ENCODE measurements around the gene MT1B. TPM values are rescaled to one million over a fixed set of nuclear protein-coding genes. Genes with fewer than 3 reads are reported as not detected.

MT1B gene
- total RNA-seq, 1 experiment from 2014 or later = not detected

DNA sequence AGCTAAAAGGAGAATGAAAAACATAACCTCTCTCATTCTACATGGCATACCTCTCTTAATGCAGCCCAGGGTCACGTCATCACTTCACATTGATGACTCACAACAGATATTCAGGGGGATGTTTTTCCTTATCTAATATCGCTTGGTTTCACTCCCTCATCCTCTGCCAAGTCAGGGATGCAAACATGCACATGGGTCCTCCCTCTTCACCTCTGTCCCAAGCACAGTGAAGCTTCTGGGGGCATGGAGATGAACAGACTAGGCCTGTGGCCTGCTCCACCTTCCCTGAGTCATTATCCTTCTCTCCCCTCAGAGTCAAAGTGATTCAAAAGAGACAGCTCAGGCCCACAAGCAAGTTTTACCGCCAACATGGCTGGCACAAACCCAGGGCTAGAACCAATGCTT is 45.6 kb upstream of the MT1B start:
- TF ChIP-seq, protein P1, sequence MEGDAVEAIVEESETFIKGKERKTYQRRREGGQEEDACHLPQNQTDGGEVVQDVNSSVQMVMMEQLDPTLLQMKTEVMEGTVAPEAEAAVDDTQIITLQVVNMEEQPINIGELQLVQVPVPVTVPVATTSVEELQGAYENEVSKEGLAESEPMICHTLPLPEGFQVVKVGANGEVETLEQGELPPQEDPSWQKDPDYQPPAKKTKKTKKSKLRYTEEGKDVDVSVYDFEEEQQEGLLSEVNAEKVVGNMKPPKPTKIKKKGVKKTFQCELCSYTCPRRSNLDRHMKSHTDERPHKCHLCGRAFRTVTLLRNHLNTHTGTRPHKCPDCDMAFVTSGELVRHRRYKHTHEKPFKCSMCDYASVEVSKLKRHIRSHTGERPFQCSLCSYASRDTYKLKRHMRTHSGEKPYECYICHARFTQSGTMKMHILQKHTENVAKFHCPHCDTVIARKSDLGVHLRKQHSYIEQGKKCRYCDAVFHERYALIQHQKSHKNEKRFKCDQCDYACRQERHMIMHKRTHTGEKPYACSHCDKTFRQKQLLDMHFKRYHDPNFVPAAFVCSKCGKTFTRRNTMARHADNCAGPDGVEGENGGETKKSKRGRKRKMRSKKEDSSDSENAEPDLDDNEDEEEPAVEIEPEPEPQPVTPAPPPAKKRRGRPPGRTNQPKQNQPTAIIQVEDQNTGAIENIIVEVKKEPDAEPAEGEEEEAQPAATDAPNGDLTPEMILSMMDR (conservative IDR thresholded peaks at IDR 0.05) = no peak
- no peaks in the 10 kb centered on the region for H3K9me3 ChIP-seq (ENCODE audit: control insufficient read depth, low read depth, low read length)
- DNase-seq = no peak
- H2BK120ac ChIP-seq (ENCODE audit: low read depth, low read length, poor library complexity, severe bottlenecking) = no peak overlapping the region
- H4K5ac ChIP-seq (ENCODE audit: insufficient read length, low read depth, low read length) = no peak overlapping the region
- H3K23me2 ChIP-seq (ENCODE audit: insufficient read length, low read depth, low read length, poor library complexity, severe bottlenecking) = peaks cover 8% of the 10 kb centered on the region
- WGBS (ENCODE audit: extremely low coverage, insufficient read length, low lambda C conversion rate) = no CpG with 5 or more reads among the region's 3 CpGs
- Mint-ChIP-seq H3K4me1 (peaks cover 32 to 38% of the 10 kb centered on the region in 2 experiments), H3K27ac (peak overlapping the region in 1 of 3 experiments; percentile 13; a peak in 1 of 7 replicates), H3K9me3 (no peaks in the 10 kb centered on the region), H3K27me3 (ENCODE audit: low read depth) (peaks cover 79% of the 10 kb centered on the region), H3K4me3 (no peak overlapping the region), H3K36me3 (ENCODE audit: insufficient read depth in 1 of 3, low read depth in 3 of 3) (no peaks in the 10 kb centered on the region)
- H2AFZ ChIP-seq (ENCODE audit: low read length) = no peak overlapping the region
- no peak overlapping the region for H3K14ac ChIP-seq (ENCODE audit: insufficient read depth, low read length)
- no peak overlapping the region for H3K4ac ChIP-seq (ENCODE audit: low read depth, low read length)
- H2BK20ac ChIP-seq (ENCODE audit: low read depth, low read length, poor library complexity, severe bottlenecking) = no peak overlapping the region
- no peak overlapping the region for H3K4me2 ChIP-seq (ENCODE audit: insufficient read depth, insufficient read length, low read length)
- no peak overlapping the region for H2BK12ac ChIP-seq (ENCODE audit: insufficient read length, low read depth, low read length)
- no peaks in the 10 kb centered on the region for H3K79me2 ChIP-seq (ENCODE audit: insufficient read depth, low read length)
- no peaks in the 10 kb centered on the region for H3K79me1 ChIP-seq (ENCODE audit: insufficient read depth, low read depth, low read length, poor library complexity, severe bottlenecking)
- H2AK5ac ChIP-seq (ENCODE audit: insufficient read length, low read length) = no peak overlapping the region
- H3K4me1 ChIP-seq (ENCODE audit: insufficient read depth, low read length) = peaks cover 6% of the 10 kb centered on the region; the same call in 1 of the 2 replicates
- H3K23ac ChIP-seq (ENCODE audit: insufficient read length, low read depth, low read length) = no peak overlapping the region
- no peak overlapping the region for H4K91ac ChIP-seq (ENCODE audit: insufficient read length, low read depth, low read length)
- no peak overlapping the region for H2BK5ac ChIP-seq (ENCODE audit: insufficient read length, low read length)
- H3K9ac ChIP-seq (ENCODE audit: extremely low read depth, insufficient read length, low read length) = no peak overlapping the region
- H3K27me3 ChIP-seq (ENCODE audit: insufficient read depth, low read length) = peaks cover 21% of the 10 kb centered on the region; the same call in 1 of the 2 replicates
- H2BK15ac ChIP-seq (ENCODE audit: low read depth, low read length) = no peak overlapping the region
- H3K18ac ChIP-seq (ENCODE audit: insufficient read length, low read depth, low read length) = no peak overlapping the region
- no peak overlapping the region for H3T11ph ChIP-seq (ENCODE audit: low read length)
- H3K27ac ChIP-seq (ENCODE audit: insufficient read length, low read depth, low read length) = no peak overlapping the region
- no peak overlapping the region for H4K8ac ChIP-seq (replicated peaks; ENCODE audit: insufficient read length, low read depth, low read length)
- H4K20me1 ChIP-seq (ENCODE audit: control insufficient read depth, insufficient read depth, insufficient read length) = no peaks in the 10 kb centered on the region
- H3K56ac ChIP-seq (ENCODE audit: insufficient read length, low read depth, low read length) = no peak overlapping the region

Data from H9 (cell line).